GM19438 (cell line): ENCODE measurements around the gene SLC25A21.
"Not testable (repeated sequence)": the region's sequence is repeated elsewhere in the genome, so short reads cannot be mapped to it uniquely, and the experiment has no call there.

Experiments used
- ATAC-seq: cut with Tn5 transposase; IDR thresholded peaks from one replicate; pipeline ENCODE4 v1.9.1; 2021; ENCODE audit warnings: low read depth; ENCODE audit not compliant: unreplicated experiment

The SLC25A21 gene

GRCh38 chr14:37172024-37172869 is at the start of gene SLC25A21:
Gene SLC25A21 (minus strand): TSS chr14:37172606.
- ATAC-seq = no peak

- ATAC-seq = no peak
These were observed 48.7 kb upstream of the SLC25A21 start for GRCh38 chr14:37221073-37221472.

- no peak for ATAC-seq
These were observed 42.9 kb upstream of the SLC25A21 start for GRCh38 chr14:37215345-37215744.

- no peak for ATAC-seq
These were observed 40.6 kb upstream of the SLC25A21 start for GRCh38 chr14:37213016-37213415.

- ATAC-seq = no peak
These were observed 38.0 kb upstream of the SLC25A21 start for GRCh38 chr14:37210448-37210847.

- ATAC-seq = not testable (repeated sequence)
These were observed 37.2 kb upstream of the SLC25A21 start for GRCh38 chr14:37209617-37210016.

- not testable (repeated sequence) for ATAC-seq
These were observed 33.5 kb upstream of the SLC25A21 start for GRCh38 chr14:37205623-37206605.

- no peak for ATAC-seq
These were observed 31.0 kb upstream of the SLC25A21 start for GRCh38 chr14:37203423-37203822.

- no peak for ATAC-seq
These were observed 30.4 kb upstream of the SLC25A21 start for GRCh38 chr14:37202812-37203211.

GRCh38 chr14:37202265-37202664 is 29.9 kb upstream of the SLC25A21 start:
- ATAC-seq = no peak

- no peak for ATAC-seq
These were observed 29.3 kb upstream of the SLC25A21 start for GRCh38 chr14:37201724-37202123.

GRCh38 chr14:37198907-37199306 is 26.5 kb upstream of the SLC25A21 start:
- ATAC-seq = no peak

GRCh38 chr14:37198273-37198598 is 25.8 kb upstream of the SLC25A21 start:
- ATAC-seq = no peak

- ATAC-seq = no peak
These were observed 25.2 kb upstream of the SLC25A21 start, which contains the start of gene MIPOL1 for GRCh38 chr14:37197421-37198272. Gene MIPOL1 (plus strand): TSS chr14:37197937. CDS start chr14:37247889, 49,952 bp downstream.

- ATAC-seq = no peak
These were observed 24.4 kb upstream of the SLC25A21 start for GRCh38 chr14:37196604-37197420.

- ATAC-seq = no peak
These were observed 22.9 kb upstream of the SLC25A21 start for GRCh38 chr14:37195327-37195726.

GRCh38 chr14:37194698-37195097 is 22.3 kb upstream of the SLC25A21 start:
- no peak for ATAC-seq

GRCh38 chr14:37189733-37190132 is 17.3 kb upstream of the SLC25A21 start:
- not testable (repeated sequence) for ATAC-seq

- not testable (repeated sequence) for ATAC-seq
These were observed 15.6 kb upstream of the SLC25A21 start for GRCh38 chr14:37187840-37188577.
